ENCODE measurements around the gene RAD52.

RAD52 gene

DNA sequence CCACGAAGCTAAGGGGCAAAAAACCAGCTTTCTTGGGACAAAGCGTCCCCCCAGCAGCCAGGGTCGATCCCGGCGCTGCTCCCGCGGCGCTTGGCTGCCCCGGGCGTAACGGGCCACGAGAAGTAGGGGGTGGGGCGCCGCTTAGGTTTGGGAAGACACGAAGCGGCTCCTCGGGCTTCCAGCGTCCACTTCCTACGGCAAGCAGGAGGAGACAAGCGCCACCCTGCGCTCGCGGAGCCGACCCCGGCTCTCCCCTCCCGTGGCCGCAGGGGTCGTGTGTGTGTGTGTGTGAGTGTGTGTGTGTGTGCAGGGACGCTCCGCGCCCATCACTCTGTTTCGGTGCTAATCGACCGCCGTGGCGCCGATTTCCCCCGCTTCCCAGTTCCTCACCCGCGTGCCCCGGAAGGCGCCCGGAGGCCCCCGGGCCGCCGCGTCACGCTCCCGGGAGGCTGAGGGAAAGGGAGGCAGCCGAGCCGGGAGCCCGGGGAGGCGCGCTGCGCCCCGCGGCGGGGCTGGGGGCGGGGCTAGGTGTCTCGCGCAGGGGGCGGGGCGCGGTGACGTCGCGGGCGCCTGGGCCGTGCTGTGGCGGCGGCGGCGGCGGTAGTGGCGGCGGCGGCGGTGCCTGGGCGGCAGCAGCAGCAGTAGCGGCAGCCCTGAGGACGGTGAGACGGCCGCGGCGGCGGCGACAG lies 41.3 kb upstream of the RAD52 start, which contains the start of gene ERC1:
TSS of gene ERC1 (plus strand) at position 563 of the 689 bp plus-strand sequence. CDS start 36,681 bp downstream, outside the sequence.
- TF ChIP-seq, protein P1, sequence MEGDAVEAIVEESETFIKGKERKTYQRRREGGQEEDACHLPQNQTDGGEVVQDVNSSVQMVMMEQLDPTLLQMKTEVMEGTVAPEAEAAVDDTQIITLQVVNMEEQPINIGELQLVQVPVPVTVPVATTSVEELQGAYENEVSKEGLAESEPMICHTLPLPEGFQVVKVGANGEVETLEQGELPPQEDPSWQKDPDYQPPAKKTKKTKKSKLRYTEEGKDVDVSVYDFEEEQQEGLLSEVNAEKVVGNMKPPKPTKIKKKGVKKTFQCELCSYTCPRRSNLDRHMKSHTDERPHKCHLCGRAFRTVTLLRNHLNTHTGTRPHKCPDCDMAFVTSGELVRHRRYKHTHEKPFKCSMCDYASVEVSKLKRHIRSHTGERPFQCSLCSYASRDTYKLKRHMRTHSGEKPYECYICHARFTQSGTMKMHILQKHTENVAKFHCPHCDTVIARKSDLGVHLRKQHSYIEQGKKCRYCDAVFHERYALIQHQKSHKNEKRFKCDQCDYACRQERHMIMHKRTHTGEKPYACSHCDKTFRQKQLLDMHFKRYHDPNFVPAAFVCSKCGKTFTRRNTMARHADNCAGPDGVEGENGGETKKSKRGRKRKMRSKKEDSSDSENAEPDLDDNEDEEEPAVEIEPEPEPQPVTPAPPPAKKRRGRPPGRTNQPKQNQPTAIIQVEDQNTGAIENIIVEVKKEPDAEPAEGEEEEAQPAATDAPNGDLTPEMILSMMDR (IDR thresholded peaks at IDR 0.05; ENCODE audit: borderline replicate concordance, insufficient read depth, low read depth, low read length), result no peak
- peak within 1 kb of the TSS; percentile 84 for H3K4me3 ChIP-seq (ENCODE audit: low read depth, low read length)

DNA sequence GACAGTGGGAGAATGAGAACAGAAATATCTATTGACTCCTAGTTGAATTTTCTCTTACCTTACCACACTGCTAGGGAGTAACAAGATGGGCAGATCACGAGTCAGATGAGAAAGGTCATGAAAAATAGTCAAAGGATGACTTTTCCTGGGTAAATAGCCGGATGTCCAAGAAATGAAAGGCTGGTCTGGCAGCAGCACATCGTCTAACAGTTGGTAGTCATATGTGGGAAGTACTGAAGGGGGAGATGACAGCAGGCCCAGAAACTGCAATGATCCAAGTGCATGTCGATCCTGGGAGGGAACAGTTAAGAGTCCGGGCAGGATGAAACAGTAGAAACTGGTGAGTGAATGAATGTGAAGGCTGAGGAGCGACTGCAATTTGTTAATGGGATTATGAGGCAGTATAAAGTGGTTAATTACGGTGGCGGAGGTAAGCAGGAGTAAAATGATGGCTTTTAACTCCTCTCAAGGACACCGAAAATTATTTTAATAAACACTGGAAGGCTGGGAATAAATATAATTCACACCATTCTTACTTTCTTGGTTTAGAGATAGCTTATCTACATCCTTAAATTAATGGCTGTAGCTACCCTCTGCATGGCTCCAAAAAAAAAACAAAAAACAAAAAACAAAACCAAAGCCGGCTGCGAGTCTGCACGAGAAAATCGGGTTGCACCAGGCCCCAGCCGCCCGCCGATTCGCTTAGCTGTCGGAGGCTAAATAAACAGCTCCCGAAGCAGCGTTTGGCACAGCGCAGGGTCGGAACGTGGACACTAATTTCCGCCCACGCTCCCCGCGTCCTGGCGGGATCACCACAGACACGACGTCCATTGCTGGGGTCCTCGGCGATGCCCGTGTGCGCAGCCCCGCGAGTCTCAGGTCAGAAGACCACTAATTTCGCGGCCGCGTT lies 40.5 kb upstream of the RAD52 start:
- H3K4me3 ChIP-seq (ENCODE audit: low read depth, low read length), result peak overlapping the region; percentile 84
- TF ChIP-seq, protein P1 (IDR thresholded peaks at IDR 0.05; ENCODE audit: borderline replicate concordance, insufficient read depth, low read depth, low read length), result no peak

DNA sequence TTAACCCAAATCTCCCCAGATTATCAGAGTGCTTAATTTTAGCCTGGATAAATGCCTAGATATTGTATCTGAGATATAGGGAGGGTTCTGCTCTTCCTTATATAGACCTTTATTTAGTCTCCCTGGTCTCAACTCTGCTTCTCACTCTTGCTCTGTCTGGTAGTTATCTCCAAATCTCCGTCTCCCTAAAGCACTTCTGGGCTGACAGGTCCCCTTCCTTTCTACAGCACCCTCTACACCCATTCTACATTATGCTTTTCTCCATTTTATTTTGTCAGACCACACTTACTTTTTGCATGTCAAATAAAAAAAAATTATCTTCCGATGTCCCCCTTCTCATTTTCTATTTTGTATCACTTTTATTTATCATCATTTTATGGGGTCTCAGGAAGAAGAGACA lies 39.6 kb upstream of the RAD52 start:
- TF ChIP-seq, protein P1 (IDR thresholded peaks at IDR 0.05; ENCODE audit: borderline replicate concordance, insufficient read depth, low read depth, low read length), result no peak
- H3K4me3 ChIP-seq (ENCODE audit: low read depth, low read length), result no peak overlapping the region

DNA sequence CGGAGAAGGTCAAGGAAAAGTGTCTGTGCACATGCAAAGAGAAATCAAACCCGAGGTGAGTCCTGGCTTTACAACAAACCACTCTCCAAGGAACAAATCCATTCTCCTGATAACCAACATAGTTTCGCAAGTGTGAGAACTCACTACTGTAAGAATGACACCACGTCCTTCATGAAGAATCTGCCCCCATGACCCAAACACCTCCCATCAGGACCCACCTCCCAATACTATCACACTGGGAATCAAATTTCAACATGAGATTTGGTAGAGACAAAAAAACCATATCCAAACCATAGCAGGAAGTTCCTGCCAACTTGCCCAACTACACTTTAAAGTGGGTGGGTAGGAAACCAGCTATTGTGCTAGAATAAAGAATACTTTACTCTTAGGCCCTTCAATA lies 39.2 kb upstream of the RAD52 start:
- no peak overlapping the region for H3K4me3 ChIP-seq (ENCODE audit: low read depth, low read length)
- TF ChIP-seq, protein P1 (IDR thresholded peaks at IDR 0.05; ENCODE audit: borderline replicate concordance, insufficient read depth, low read depth, low read length), result no peak

DNA sequence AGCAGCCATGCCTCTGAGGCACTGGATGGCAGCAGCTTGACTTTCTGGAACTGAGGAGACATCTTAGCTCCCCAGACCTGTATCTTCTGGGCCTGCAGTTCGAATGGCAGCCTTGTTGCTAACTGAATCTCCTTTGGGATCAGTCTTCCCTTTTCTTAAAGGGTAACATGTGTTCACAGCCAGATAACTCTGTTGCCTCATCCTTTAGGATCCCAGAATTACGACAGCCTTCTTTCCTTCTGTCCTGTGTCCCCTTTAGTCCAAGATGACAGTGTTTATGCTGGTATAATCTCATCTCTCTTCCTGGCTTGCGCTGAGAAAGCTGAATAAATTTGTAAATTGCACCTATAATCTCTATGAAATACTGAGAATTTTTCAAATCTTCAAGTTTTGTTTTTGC lies 32.5 kb upstream of the RAD52 start:
- H3K4me3 ChIP-seq (ENCODE audit: low read depth, low read length), result no peak overlapping the region
- TF ChIP-seq, protein P1 (IDR thresholded peaks at IDR 0.05; ENCODE audit: borderline replicate concordance, insufficient read depth, low read depth, low read length), result no peak

DNA sequence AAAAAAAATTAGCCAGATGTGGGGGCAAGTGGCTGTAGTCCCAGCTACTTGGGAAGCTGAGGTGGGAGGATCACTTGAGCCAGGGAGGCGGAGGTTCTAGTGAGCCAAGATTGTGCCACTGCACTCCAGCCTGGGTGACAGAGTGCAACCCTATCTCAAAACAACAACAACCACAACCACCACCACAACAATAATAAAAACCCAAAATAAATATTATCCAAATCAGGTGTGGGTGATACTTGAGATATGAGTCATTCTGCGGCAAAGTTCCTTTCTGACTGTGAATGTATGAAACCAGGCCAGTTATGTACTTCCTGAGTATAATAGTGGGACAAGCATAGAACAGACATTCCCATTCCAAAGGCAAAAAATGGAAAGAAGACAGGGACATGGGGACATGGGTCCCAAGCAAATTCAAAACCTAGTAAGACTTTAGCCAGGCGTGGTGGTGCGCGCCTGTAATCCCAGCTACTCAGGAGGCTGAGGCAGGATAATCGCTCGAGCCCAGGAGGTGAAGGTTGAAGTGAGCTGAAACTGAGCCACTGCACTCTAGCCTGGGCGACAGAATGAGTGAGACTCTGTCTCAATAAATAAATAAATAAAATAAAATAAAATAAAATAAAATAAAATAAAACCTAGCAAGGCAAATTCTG lies 31.8 kb upstream of the RAD52 start:
- H3K4me3 ChIP-seq (ENCODE audit: low read depth, low read length), result no peak overlapping the region
- TF ChIP-seq, protein P1 (IDR thresholded peaks at IDR 0.05; ENCODE audit: borderline replicate concordance, insufficient read depth, low read depth, low read length), result no peak
